ENCODE measurements around the gene MYH1. TPM values are rescaled to one million over a fixed set of nuclear protein-coding genes. Genes with fewer than 3 reads are reported as not detected.

MYH1 gene
- total and polyA plus RNA-seq, 2 donors (not counting 3 experiments of a cell fraction or from before 2014, with no cell fraction given), result not detected

DNA sequence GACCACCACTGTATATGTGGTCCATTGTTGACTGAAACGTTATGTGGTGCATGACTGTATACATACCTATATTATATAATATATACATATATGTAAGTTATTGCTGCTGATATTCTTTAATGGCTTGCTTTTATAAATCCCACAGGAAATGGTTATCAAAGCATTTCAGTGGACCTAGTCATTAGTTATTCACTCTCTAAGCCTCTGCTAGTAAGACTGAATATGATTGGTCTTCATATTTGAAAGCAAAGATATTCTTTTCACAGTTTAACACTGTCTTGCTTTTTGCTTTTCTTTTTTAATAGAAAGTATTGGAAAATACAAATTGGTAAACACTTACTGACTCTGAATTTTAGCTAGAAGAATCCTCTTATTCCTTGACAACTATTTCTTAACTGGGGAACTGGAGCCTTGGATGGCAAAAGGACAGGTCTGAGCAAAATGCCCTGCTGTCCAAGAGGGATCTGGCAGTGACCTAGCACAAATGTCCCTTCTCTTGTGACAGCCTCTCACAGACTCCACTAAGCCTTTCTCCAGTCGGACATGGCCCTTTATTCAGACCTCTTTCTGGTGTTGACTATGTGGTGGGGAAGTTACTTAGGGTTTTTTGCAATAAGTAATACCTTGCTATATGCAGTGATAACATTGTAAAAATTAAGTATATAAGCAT is 45.8 kb upstream of the MYH1 start:
- Histone ChIP-seq H4K20me1 (replicated peaks; ENCODE audit: control insufficient read depth, extremely low read depth, insufficient read depth, low read length) (no peaks in the 10 kb centered on the region), H3K36me3 (ENCODE audit: control insufficient read depth in 2 of 2, extremely low read depth in 1 of 2, insufficient read depth in 2 of 2, low read length in 2 of 2) (no peaks in the 10 kb centered on the region), H3K4me3 (replicated peaks in 1 of 3; ENCODE audit: insufficient read depth in 1 of 3, low read depth in 1 of 3, low read length in 3 of 3) (no peak overlapping the region), H3K79me2 (ENCODE audit: control insufficient read depth, insufficient read depth, low read length) (no peaks in the 10 kb centered on the region), H3K4me2 (ENCODE audit: insufficient read depth, low read length) (no peak overlapping the region), H3K9me1 (replicated peaks; ENCODE audit: control insufficient read depth, extremely low read depth, insufficient read depth, low read length) (no peaks in the 10 kb centered on the region), H2AFZ (ENCODE audit: low read depth, low read length) (no peak overlapping the region), H3K27me3 (ENCODE audit: control insufficient read depth in 2 of 2, insufficient read depth in 2 of 2, low read length in 2 of 2) (no peaks in the 10 kb centered on the region), H3K9ac (replicated peaks; ENCODE audit: extremely low read depth, insufficient read depth, low read length) (no peak overlapping the region), H3K9me3 (replicated peaks; ENCODE audit: control insufficient read depth, insufficient read depth, low read length) (no peaks in the 10 kb centered on the region), H3K27ac (ENCODE audit: insufficient read depth, low read depth, low read length) (no peak overlapping the region), H3K4me1 (ENCODE audit: control insufficient read depth, extremely low read depth, insufficient read depth, low read length) (no peaks in the 10 kb centered on the region)
- DNase-seq (ENCODE audit: low read depth, low spot score) (no peak), FAIRE-seq (no peak)
- POLR2A ChIA-PET, result no interaction called here
- BruUV-seq (replicated peaks), result no TSS peak
- TF ChIP-seq POLR2AphosphoS5 (IDR thresholded peaks at IDR 0.05; ENCODE audit: insufficient read depth, low read depth, low read length), result no peak
- TF ChIP-seq MYC (IDR thresholded peaks at IDR 0.05; ENCODE audit: low read depth, low read length), result no peak
- TF ChIP-seq, protein P1, sequence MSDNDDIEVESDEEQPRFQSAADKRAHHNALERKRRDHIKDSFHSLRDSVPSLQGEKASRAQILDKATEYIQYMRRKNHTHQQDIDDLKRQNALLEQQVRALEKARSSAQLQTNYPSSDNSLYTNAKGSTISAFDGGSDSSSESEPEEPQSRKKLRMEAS (IDR thresholded peaks at IDR 0.05; ENCODE audit: insufficient read depth, insufficient read length), result no peak
- TF ChIP-seq POLR2A (IDR thresholded peaks at IDR 0.05; ENCODE audit: low read depth, low read length), result no peak
- no peak for TF ChIP-seq FOS (IDR thresholded peaks at IDR 0.05; ENCODE audit: borderline replicate concordance, insufficient read depth, low read length)
- TF ChIP-seq GATA2 (IDR thresholded peaks at IDR 0.05; ENCODE audit: insufficient read depth, insufficient read length, low read depth, low read length), result no peak
- TF ChIP-seq, protein P2, sequence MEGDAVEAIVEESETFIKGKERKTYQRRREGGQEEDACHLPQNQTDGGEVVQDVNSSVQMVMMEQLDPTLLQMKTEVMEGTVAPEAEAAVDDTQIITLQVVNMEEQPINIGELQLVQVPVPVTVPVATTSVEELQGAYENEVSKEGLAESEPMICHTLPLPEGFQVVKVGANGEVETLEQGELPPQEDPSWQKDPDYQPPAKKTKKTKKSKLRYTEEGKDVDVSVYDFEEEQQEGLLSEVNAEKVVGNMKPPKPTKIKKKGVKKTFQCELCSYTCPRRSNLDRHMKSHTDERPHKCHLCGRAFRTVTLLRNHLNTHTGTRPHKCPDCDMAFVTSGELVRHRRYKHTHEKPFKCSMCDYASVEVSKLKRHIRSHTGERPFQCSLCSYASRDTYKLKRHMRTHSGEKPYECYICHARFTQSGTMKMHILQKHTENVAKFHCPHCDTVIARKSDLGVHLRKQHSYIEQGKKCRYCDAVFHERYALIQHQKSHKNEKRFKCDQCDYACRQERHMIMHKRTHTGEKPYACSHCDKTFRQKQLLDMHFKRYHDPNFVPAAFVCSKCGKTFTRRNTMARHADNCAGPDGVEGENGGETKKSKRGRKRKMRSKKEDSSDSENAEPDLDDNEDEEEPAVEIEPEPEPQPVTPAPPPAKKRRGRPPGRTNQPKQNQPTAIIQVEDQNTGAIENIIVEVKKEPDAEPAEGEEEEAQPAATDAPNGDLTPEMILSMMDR (IDR thresholded peaks at IDR 0.05; ENCODE audit: extremely low read depth in 1 of 2, insufficient read depth in 1 of 2, low read depth in 1 of 2, low read length in 2 of 2), result no peak
- no peak for TF ChIP-seq EZH2 (IDR thresholded peaks at IDR 0.05; ENCODE audit: borderline replicate concordance, low read depth, low read length, severe bottlenecking)
- no peak for TF ChIP-seq JUN (IDR thresholded peaks at IDR 0.05; ENCODE audit: borderline replicate concordance, insufficient read depth, insufficient read length, low read depth)
- dilution Hi-C loops (cut with MboI; ENCODE audit: extremely low pct_ligation_motif_present, low sequenced_read_pairs), result no loop called here
- intact Hi-C loops (cut with micrococcal nuclease), result no loop called here
- CTCF ChIA-PET, result no interaction called here
